GM19455 (cell line): ENCODE data around the gene HELLS.
"Not testable (repeated sequence)": the region's sequence is repeated elsewhere in the genome, so short reads cannot be mapped to it uniquely, and the experiment has no call there.

Experiments
- ATAC-seq: cut with Tn5 transposase; IDR thresholded peaks from one replicate; pipeline ENCODE4 v1.9.1; 2021; ENCODE audit not compliant: unreplicated experiment

HELLS gene

GRCh38 chr10:94602729-94603515 lies 57.3 kb downstream of the HELLS start:
- ATAC-seq: no peak

GRCh38 chr10:94607111-94607510 lies 61.5 kb downstream of the HELLS start:
- no peak for ATAC-seq

GRCh38 chr10:94608559-94608958 lies 63.0 kb downstream of the HELLS start:
- no peak for ATAC-seq

- ATAC-seq: no peak
These were observed 69.0 kb downstream of the HELLS start for GRCh38 chr10:94614558-94614957.

GRCh38 chr10:94617389-94617944 lies 71.9 kb downstream of the HELLS start:
- no peak for ATAC-seq

- no peak for ATAC-seq
These were observed 77.1 kb downstream of the HELLS start for GRCh38 chr10:94622666-94623205.

- ATAC-seq: no peak
These were observed 78.0 kb downstream of the HELLS start for GRCh38 chr10:94623572-94623971.

- ATAC-seq: no peak
These were observed 80.9 kb downstream of the HELLS start for GRCh38 chr10:94626476-94626875.

- no peak for ATAC-seq
These were observed 81.9 kb downstream of the HELLS start for GRCh38 chr10:94627511-94627910.

GRCh38 chr10:94630017-94630688 lies 84.6 kb downstream of the HELLS start:
- ATAC-seq: no peak

GRCh38 chr10:94631077-94631875 lies 85.7 kb downstream of the HELLS start:
- ATAC-seq: no peak

GRCh38 chr10:94632954-94633353 lies 87.4 kb downstream of the HELLS start:
- no peak for ATAC-seq

GRCh38 chr10:94638097-94638496 lies 92.5 kb downstream of the HELLS start:
- ATAC-seq: not testable (repeated sequence)

- no peak for ATAC-seq
These were observed 94.3 kb downstream of the HELLS start for GRCh38 chr10:94639902-94640301.

- ATAC-seq: no peak
These were observed 95.0 kb downstream of the HELLS start for GRCh38 chr10:94640562-94640961.

GRCh38 chr10:94641480-94641879 lies 95.9 kb downstream of the HELLS start:
- no peak for ATAC-seq

GRCh38 chr10:94644352-94644751 lies 98.8 kb downstream of the HELLS start:
- no peak for ATAC-seq

GRCh38 chr10:94645285-94645684 lies 99.7 kb downstream of the HELLS start:
- no peak for ATAC-seq
